ENCODE data around the gene PAH. TPM values are rescaled to one million over a fixed set of nuclear protein-coding genes. Genes with fewer than 3 reads are reported as not detected.

Gene PAH
- total and polyA plus RNA-seq, 8 donors: 5.9 to 89.3 (median 16.3) TPM

DNA sequence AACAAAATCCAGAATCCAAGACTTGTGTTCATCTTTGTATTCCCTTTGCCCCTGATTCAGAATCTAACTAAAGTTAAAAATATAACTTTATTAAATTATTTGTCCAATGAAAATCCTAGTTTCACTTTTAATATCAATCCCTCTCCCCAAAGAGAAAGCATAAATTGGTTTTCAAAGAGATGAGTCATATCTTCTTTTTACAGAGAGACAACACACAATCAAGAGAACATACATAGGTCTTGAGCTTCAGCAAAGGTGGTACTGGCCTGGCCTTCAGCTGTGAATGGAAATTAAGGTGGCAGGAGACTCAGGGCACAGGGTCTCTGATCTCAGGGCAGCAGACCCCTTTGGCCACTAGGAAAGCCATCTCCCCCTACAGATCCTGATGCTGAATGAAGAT, 36.2 kb upstream of the PAH start:
- peaks cover 0 to 4% (median 0%) of the 10 kb centered on the region in 4 donors for H3K27me3 ChIP-seq
- FAIRE-seq (no peak), ATAC-seq (no peak), DNase-seq (no peak)
- H3K4me1 ChIP-seq: no peaks in the 10 kb centered on the region
- intact Hi-C loops (cut with DNase I): loop anchor here in 1 of 3 donors (5.0 kb wide), 1 partner anchor 594 kb away; no protein-coding TSS in a partner anchor
- no peak overlapping the region for H3K27ac ChIP-seq
- no peak overlapping the region for H3K4me3 ChIP-seq
- H3K36me3 ChIP-seq: no peaks in the 10 kb centered on the region
- TF ChIP-seq, protein P1, sequence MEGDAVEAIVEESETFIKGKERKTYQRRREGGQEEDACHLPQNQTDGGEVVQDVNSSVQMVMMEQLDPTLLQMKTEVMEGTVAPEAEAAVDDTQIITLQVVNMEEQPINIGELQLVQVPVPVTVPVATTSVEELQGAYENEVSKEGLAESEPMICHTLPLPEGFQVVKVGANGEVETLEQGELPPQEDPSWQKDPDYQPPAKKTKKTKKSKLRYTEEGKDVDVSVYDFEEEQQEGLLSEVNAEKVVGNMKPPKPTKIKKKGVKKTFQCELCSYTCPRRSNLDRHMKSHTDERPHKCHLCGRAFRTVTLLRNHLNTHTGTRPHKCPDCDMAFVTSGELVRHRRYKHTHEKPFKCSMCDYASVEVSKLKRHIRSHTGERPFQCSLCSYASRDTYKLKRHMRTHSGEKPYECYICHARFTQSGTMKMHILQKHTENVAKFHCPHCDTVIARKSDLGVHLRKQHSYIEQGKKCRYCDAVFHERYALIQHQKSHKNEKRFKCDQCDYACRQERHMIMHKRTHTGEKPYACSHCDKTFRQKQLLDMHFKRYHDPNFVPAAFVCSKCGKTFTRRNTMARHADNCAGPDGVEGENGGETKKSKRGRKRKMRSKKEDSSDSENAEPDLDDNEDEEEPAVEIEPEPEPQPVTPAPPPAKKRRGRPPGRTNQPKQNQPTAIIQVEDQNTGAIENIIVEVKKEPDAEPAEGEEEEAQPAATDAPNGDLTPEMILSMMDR (IDR thresholded peaks at IDR 0.05): no peak
- H3K9me3 ChIP-seq: no peaks in the 10 kb centered on the region

DNA sequence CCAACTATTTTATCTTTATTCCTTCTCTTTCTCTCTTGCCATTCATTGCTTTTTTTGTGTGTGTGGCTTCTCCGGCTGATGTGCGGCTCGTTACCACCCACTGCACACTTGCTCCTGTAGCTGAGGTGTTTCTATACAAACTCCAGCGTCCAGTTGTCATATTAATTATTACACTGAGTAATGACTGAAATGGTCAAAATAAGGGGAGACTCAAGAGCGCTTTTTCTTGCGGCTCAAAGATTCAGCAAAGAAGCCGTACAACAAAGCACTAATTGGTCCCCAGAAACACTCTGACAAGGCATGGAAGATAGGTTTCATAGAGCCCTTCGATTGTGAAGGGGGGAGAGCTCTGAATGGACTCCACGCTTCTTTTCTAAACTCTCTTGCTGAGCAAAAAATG, 34.8 kb upstream of the PAH start:
- H3K27me3 ChIP-seq: no peaks in the 10 kb centered on the region
- intact Hi-C loops (cut with DNase I): loop anchor here in 1 of 3 donors (5.0 kb wide), 1 partner anchor 595 kb away; no protein-coding TSS in a partner anchor
- DNase-seq: no peak
- no peak for FAIRE-seq
- no peaks in the 10 kb centered on the region for H3K36me3 ChIP-seq
- H3K9me3 ChIP-seq: no peaks in the 10 kb centered on the region
- H3K27ac ChIP-seq: no peak overlapping the region
- no peak overlapping the region for H3K4me3 ChIP-seq
- TF ChIP-seq, protein P1 (IDR thresholded peaks at IDR 0.05): no peak
- WGBS, 2 donors: 55 to 65% methylated on average over 9 of the region's 9 CpGs
- no peak for ATAC-seq
- no peaks in the 10 kb centered on the region for H3K4me1 ChIP-seq

DNA sequence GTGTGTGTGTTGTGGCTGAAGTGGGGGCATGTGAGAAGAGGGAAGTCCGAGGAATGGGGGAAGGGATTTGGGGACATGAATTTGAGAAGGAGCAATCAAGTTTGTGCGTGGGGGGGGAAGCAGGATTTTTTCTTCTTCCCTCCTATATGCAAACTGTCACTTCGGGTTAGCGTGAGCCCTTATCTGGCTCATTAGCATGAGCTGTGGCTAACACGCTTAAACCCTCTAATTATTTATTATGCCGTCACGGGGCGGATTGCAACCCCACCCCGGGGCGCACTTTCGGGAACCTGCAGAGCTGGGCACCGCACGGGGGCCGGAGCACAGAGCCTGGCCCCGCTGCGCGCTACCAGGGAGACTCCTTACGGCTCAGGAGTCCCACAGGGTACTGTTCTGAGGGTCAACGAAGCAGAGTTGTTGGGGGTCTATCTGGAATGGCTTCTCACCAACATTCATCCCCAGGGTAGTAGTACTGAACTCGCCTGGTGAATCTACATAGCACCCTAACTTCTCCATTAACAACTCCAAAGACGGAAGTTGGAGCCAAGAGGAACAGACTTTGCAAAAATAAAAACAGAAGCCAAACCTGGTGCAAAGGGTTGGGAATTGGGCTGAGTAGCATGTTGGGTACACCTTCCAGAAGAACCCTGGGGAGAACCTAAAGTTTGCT, 34.0 kb upstream of the PAH start:
- FAIRE-seq: no peak
- DNase-seq: no peak
- Histone ChIP-seq H3K36me3 (no peaks in the 10 kb centered on the region), H3K27me3 (no peaks in the 10 kb centered on the region), H3K9me3 (no peaks in the 10 kb centered on the region), H3K27ac (no peak overlapping the region), H3K4me3 (no peak overlapping the region), H3K4me1 (no peaks in the 10 kb centered on the region)
- no peak for ATAC-seq
- 18 to 22% methylated on average over 21 of the region's 21 CpGs for WGBS, 2 donors
- TF ChIP-seq, protein P1 (IDR thresholded peaks at IDR 0.05): no peak
- intact Hi-C loops (cut with DNase I): loop anchor here in 1 of 3 donors (5.0 kb wide), 1 partner anchor 596 kb away; no protein-coding TSS in a partner anchor

DNA sequence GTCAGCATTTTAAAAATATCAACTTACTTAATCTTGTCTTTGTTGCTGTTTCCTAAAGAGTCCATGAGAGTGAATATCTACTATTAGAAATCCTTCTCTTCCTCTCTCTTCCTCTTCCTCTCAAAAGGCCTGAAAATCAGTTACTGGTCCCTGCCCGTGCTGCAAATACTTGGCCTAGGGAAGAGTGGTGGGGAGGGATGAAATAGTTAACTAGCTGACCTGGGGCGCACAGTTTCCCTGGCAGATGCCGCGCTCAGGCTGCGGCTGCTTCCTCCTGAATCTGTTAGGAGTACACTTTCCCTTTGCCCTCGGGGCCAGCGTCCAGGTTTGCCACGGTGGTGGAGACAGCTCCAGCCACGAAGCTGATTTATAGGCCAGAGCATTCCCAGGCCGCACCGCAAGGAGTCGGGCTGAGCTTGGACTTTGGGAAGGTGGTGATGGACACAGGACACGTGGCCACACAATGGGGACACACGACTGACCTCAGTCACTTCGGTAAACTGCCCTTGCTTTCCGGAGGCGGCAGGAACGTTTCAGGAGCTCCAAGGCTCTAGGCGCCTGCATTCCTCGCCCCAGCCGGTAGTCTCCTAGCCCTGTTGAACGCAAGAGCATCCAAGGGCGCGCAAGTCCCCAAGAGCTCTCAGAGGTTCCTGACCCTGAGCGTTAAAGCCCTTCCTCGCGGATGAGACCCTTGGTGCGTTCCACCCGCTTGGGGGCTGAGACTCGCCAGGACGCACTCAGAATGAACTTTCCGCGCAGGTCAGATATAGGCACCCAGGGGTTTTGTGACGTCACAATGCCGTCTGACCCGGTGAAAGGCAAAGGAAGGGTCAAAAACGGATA, 33.3 kb upstream of the PAH start:
- Histone ChIP-seq H3K4me1 (no peaks in the 10 kb centered on the region), H3K4me3 (no peak overlapping the region), H3K36me3 (no peaks in the 10 kb centered on the region), H3K27ac (no peak overlapping the region), H3K9me3 (no peaks in the 10 kb centered on the region), H3K27me3 (no peaks in the 10 kb centered on the region)
- DNase-seq: peak in 1 of 6 donors; percentile 23
- FAIRE-seq: no peak
- TF ChIP-seq, protein P1 (IDR thresholded peaks at IDR 0.05): no peak
- ATAC-seq: peak; percentile 40 to 80 (median 74)
- intact Hi-C loops (cut with DNase I): loop anchor here in 1 of 3 donors (5.0 kb wide), 1 partner anchor 597 kb away; no protein-coding TSS in a partner anchor
- 4 to 5% methylated on average over 37 of the region's 37 CpGs for WGBS, 2 donors

All from pancreas (tissue), 10 donors.